ENCODE measurements around the gene GLCCI1.

GRCh38 chr7:8017423-8017822, 48.8 kb downstream of the GLCCI1 start:
- TF ChIP-seq, protein P1, sequence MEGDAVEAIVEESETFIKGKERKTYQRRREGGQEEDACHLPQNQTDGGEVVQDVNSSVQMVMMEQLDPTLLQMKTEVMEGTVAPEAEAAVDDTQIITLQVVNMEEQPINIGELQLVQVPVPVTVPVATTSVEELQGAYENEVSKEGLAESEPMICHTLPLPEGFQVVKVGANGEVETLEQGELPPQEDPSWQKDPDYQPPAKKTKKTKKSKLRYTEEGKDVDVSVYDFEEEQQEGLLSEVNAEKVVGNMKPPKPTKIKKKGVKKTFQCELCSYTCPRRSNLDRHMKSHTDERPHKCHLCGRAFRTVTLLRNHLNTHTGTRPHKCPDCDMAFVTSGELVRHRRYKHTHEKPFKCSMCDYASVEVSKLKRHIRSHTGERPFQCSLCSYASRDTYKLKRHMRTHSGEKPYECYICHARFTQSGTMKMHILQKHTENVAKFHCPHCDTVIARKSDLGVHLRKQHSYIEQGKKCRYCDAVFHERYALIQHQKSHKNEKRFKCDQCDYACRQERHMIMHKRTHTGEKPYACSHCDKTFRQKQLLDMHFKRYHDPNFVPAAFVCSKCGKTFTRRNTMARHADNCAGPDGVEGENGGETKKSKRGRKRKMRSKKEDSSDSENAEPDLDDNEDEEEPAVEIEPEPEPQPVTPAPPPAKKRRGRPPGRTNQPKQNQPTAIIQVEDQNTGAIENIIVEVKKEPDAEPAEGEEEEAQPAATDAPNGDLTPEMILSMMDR (CRISPR knock-in tag; IDR thresholded peaks at IDR 0.05): no peak
- TF ChIP-seq NAIF1 (CRISPR knock-in tag; IDR thresholded peaks at IDR 0.05; ENCODE audit: borderline replicate concordance) (no peak), ZNF646 (CRISPR knock-in tag; IDR thresholded peaks at IDR 0.05) (no peak), CEBPB (IDR thresholded peaks at IDR 0.05; ENCODE audit: borderline replicate concordance, low read depth, low read length) (no peak), HNF4G (IDR thresholded peaks at IDR 0.05; ENCODE audit: borderline replicate concordance, low read depth, low read length) (no peak), HNF4G (CRISPR knock-in tag; IDR thresholded peaks at IDR 0.05; ENCODE audit: borderline replicate concordance, low read depth) (no peak)
